Endodermal cell (in vitro differentiated cells): ENCODE results near the gene BET1. TPM values are rescaled to one million over a fixed set of nuclear protein-coding genes. Genes with fewer than 3 reads are reported as not detected.

ENCODE experiments used
- DNase-seq: peaks from one replicate; pipeline ENCODE4 v3.0.0-alpha.2; 2017
- H3K27ac ChIP-seq: 2 replicates; pipeline ENCODE4 v1.5.1; 2013; ENCODE audit warnings: mild to moderate bottlenecking, low read depth, low read length, moderate library complexity
- H3K27me3 ChIP-seq: 2 replicates; pipeline ENCODE4 v1.6.1; 2013; ENCODE audit warnings: mild to moderate bottlenecking, low read length, moderate library complexity; ENCODE audit not compliant: insufficient read depth, control insufficient read depth, poor library complexity, severe bottlenecking
- H3K36me3 ChIP-seq: 2 replicates; pipeline ENCODE4 v1.7.0; 2013; ENCODE audit warnings: mild to moderate bottlenecking, low read length, moderate library complexity; ENCODE audit not compliant: control insufficient read depth, insufficient read depth
- H3K4me1 ChIP-seq: one replicate; pipeline ENCODE4 v1.7.0; 2013; ENCODE audit warnings: low read length; ENCODE audit not compliant: control insufficient read depth, insufficient read depth
- H3K4me3 ChIP-seq: 2 replicates; pipeline ENCODE4 v1.5.1; 2013; ENCODE audit warnings: mild to moderate bottlenecking, low read length, moderate library complexity
- H3K9ac ChIP-seq: 2 replicates; pipeline ENCODE4 v1.6.1; 2013; ENCODE audit warnings: mild to moderate bottlenecking, low read length, moderate library complexity; ENCODE audit not compliant: poor library complexity, severe bottlenecking; ENCODE audit errors: extremely low read depth
- H3K9me3 ChIP-seq: 2 replicates; pipeline ENCODE4 v1.6.1; 2013; ENCODE audit warnings: mild to moderate bottlenecking, low read length, moderate library complexity; ENCODE audit not compliant: control insufficient read depth
- H3K27ac Mint-ChIP-seq: 2 replicates; pipeline ENCODE4 v1.8.0; 2020; ENCODE audit warnings: mixed read lengths
- H3K27me3 Mint-ChIP-seq: 2 replicates; pipeline ENCODE4 v1.8.0; 2021; ENCODE audit warnings: mild to moderate bottlenecking, mixed read lengths; ENCODE audit not compliant: insufficient read depth
- H3K36me3 Mint-ChIP-seq: 2 replicates; pipeline ENCODE4 v1.8.0; 2020; ENCODE audit warnings: low read depth, mixed read lengths
- H3K4me1 Mint-ChIP-seq: 2 replicates; pipeline ENCODE4 v1.8.0; 2020; ENCODE audit warnings: mixed read lengths
- H3K4me3 Mint-ChIP-seq: 2 replicates; pipeline ENCODE4 v1.8.0; 2020; ENCODE audit warnings: mild to moderate bottlenecking, moderate library complexity, mixed read lengths
- H3K9me3 Mint-ChIP-seq: 2 replicates; pipeline ENCODE4 v1.8.0; 2020; ENCODE audit warnings: mild to moderate bottlenecking, mixed read lengths
- CTCF ChIP-seq: fragments of 200-600 bp; sonication (generic); conservative IDR thresholded peaks from 2 replicates; pipeline ENCODE4 v1.5.0; 2021; ENCODE audit warnings: antibody characterized with exemption, mild to moderate bottlenecking
- WGBS, 2 experiments: methylation state at CpG; one replicate each; pipeline versions ENCODE4 v1.1.5 to v1.1.7; 2013; ENCODE audit warnings: missing lambda C conversion rate in 2 of 2, mixed read lengths in 1 of 2; ENCODE audit not compliant: insufficient coverage in 1 of 2, insufficient read length in 1 of 2; 5-methylcytosine and 5-hydroxymethylcytosine counted together
- total RNA-seq, 2 donors: library from RNA; stranded (reverse); fragmentation: NEBNext Ultra II Directional in 1 of 2; extraction: Animal tissue kit (Norgen Biotek cat#: 25700) in 1 of 2; gene quantifications; 2 replicates in 1 of 2; 3 replicates in 1 of 2; pipeline ENCODE4 v1.2.1, GENCODE V29; 2021

Gene BET1
- total RNA-seq, 2 donors from 2014 or later: 27.6 to 36.3 TPM

GRCh38 chr7:93964813-93965212 is 39.3 kb downstream of the BET1 start:
- Mint-ChIP-seq H3K27ac (no peak overlapping the region), H3K27me3 (peaks cover 2% of the 10 kb centered on the region), H3K36me3 (no peaks in the 10 kb centered on the region), H3K9me3 (no peaks in the 10 kb centered on the region), H3K4me3 (no peak overlapping the region), H3K4me1 (no peaks in the 10 kb centered on the region)
- H3K9ac ChIP-seq: no peak overlapping the region
- no peaks in the 10 kb centered on the region for H3K27me3 ChIP-seq
- TF ChIP-seq CTCF: no peak
- no peaks in the 10 kb centered on the region for H3K9me3 ChIP-seq
- H3K4me1 ChIP-seq: no peaks in the 10 kb centered on the region
- H3K4me3 ChIP-seq: no peak overlapping the region
- no peaks in the 10 kb centered on the region for H3K36me3 ChIP-seq
- WGBS, 2 experiments: 91% methylated on average over 3 of the region's 3 CpGs; no CpG with 5 or more reads in 1 of the 2 experiments
- H3K27ac ChIP-seq: no peak overlapping the region
- DNase-seq: no peak

- no peak overlapping the region for H3K27ac ChIP-seq
- WGBS, 2 experiments: 88 to 93% methylated on average over 1 to 5 of the region's 5 CpGs
- Mint-ChIP-seq H3K4me1 (no peaks in the 10 kb centered on the region), H3K4me3 (no peak overlapping the region), H3K27ac (no peak overlapping the region), H3K36me3 (no peaks in the 10 kb centered on the region), H3K9me3 (no peaks in the 10 kb centered on the region), H3K27me3 (peaks cover 2% of the 10 kb centered on the region)
- no peaks in the 10 kb centered on the region for H3K27me3 ChIP-seq
- no peak overlapping the region for H3K9ac ChIP-seq
- TF ChIP-seq CTCF: no peak
- DNase-seq: no peak
- no peaks in the 10 kb centered on the region for H3K4me1 ChIP-seq
- H3K9me3 ChIP-seq: no peaks in the 10 kb centered on the region
- H3K36me3 ChIP-seq: no peaks in the 10 kb centered on the region
- no peak overlapping the region for H3K4me3 ChIP-seq
Observed at GRCh38 chr7:93964262-93964661, 39.9 kb downstream of the BET1 start.

- TF ChIP-seq CTCF: no peak
- Mint-ChIP-seq H3K4me1 (no peaks in the 10 kb centered on the region), H3K27me3 (peaks cover 2% of the 10 kb centered on the region), H3K27ac (no peak overlapping the region), H3K4me3 (no peak overlapping the region), H3K9me3 (no peaks in the 10 kb centered on the region), H3K36me3 (no peaks in the 10 kb centered on the region)
- no peak overlapping the region for H3K9ac ChIP-seq
- no peaks in the 10 kb centered on the region for H3K9me3 ChIP-seq
- H3K27me3 ChIP-seq: no peaks in the 10 kb centered on the region
- no peaks in the 10 kb centered on the region for H3K4me1 ChIP-seq
- WGBS, 2 experiments: 88 to 90% methylated on average over 1 to 2 of the region's 3 CpGs
- H3K36me3 ChIP-seq: no peaks in the 10 kb centered on the region
- DNase-seq: no peak
- H3K4me3 ChIP-seq: no peak overlapping the region
- no peak overlapping the region for H3K27ac ChIP-seq
Observed at GRCh38 chr7:93960986-93961385, 43.2 kb downstream of the BET1 start.
